Thyroid gland (tissue), 4 donors: Measurements from ENCODE around the gene TTC9. TPM values are rescaled to one million over a fixed set of nuclear protein-coding genes. Genes with fewer than 3 reads are reported as not detected.
A peak's percentile ranks its signal among the peaks of the same experiment; 100 is the strongest.

Experiments used
- DNase-seq, 2 donors: peaks; one replicate each; pipeline ENCODE4 v3.0.0-alpha.2; 2019
- H3K27ac ChIP-seq, 3 donors: fragments of 200-600 bp; sonication (generic); 1 replicate in 2 of 3; 2 replicates in 1 of 3; pipeline ENCODE4 v1.5.1; 2016 to 2019; ENCODE audit warnings: mild to moderate bottlenecking in 1 of 3, moderate library complexity in 1 of 3
- H3K27me3 ChIP-seq: fragments of 200-600 bp; sonication (generic); one replicate; pipeline ENCODE4 v1.5.1; 2019
- H3K36me3 ChIP-seq, 2 donors: fragments of 200-600 bp; sonication (generic); one replicate each; pipeline ENCODE4 v1.5.1; 2016 to 2019
- H3K4me1 ChIP-seq, 2 donors: fragments of 200-600 bp; sonication (generic); one replicate each; pipeline ENCODE4 v1.5.1; 2017 to 2019
- H3K4me3 ChIP-seq, 3 donors: fragments of 200-600 bp; sonication (generic); replicated peaks in 1 of 3; 1 replicate in 2 of 3; 2 replicates in 1 of 3; pipeline ENCODE4 v1.5.1; 2016; ENCODE audit warnings: mild to moderate bottlenecking in 1 of 3
- H3K9me3 ChIP-seq: fragments of 200-600 bp; sonication (generic); one replicate; pipeline ENCODE4 v1.5.1; 2017
- POLR2A ChIP-seq, 2 donors: fragments of 450-650 bp; IDR thresholded peaks; one replicate each; pipeline ENCODE4 v1.6.1; 2017; ENCODE audit warnings: antibody characterized with exemption in 2 of 2, mild to moderate bottlenecking in 2 of 2, moderate library complexity in 1 of 2
- WGBS, 2 donors: methylation state at CpG; one replicate each; pipeline ENCODE4 v1.1.5; 2017; 5-methylcytosine and 5-hydroxymethylcytosine counted together
- intact Hi-C: fragments of 100-400 bp; cut with DNase I; formaldehyde crosslinking; loops from one replicate; pipeline ENCODE4 v1.15.1; 2023
- total RNA-seq, 4 donors: library from RNA; depleted of rRNA; stranded (reverse); fragments of >200 nt; gene quantifications; one replicate each; pipeline ENCODE4 v1.2.3, GENCODE V29; 2016
- TF ChIP-seq, protein P1 (sequence below), 6 experiments: fragments of 200-600 bp in 3 of 6; fragments of 450-650 bp in 3 of 6; sonication (generic) in 3 of 6; IDR thresholded peaks; one replicate each; pipeline ENCODE4 v1.5.1; 2016 to 2019; ENCODE audit warnings: antibody characterized with exemption in 6 of 6, mild to moderate bottlenecking in 2 of 6, inconsistent platforms in 1 of 6, moderate library complexity in 1 of 6

The TTC9 gene
- total RNA-seq, 4 donors from 2014 or later: 5.7 to 9.4 (median 7.2) TPM

GRCh38 chr14:70664698-70665447 lies 23.2 kb downstream of the TTC9 start:
- Histone ChIP-seq H3K36me3 (no peaks in the 10 kb centered on the region), H3K27ac (peak overlapping the region; percentile 88 to 93 (median 89)), H3K27me3 (no peaks in the 10 kb centered on the region), H3K4me1 (peaks cover 47 to 69% of the 10 kb centered on the region in 2 donors), H3K4me3 (no peak overlapping the region), H3K9me3 (no peaks in the 10 kb centered on the region)
- intact Hi-C loops: no loop called here
- TF ChIP-seq POLR2A (IDR thresholded peaks at IDR 0.05): no peak
- TF ChIP-seq, protein P1, sequence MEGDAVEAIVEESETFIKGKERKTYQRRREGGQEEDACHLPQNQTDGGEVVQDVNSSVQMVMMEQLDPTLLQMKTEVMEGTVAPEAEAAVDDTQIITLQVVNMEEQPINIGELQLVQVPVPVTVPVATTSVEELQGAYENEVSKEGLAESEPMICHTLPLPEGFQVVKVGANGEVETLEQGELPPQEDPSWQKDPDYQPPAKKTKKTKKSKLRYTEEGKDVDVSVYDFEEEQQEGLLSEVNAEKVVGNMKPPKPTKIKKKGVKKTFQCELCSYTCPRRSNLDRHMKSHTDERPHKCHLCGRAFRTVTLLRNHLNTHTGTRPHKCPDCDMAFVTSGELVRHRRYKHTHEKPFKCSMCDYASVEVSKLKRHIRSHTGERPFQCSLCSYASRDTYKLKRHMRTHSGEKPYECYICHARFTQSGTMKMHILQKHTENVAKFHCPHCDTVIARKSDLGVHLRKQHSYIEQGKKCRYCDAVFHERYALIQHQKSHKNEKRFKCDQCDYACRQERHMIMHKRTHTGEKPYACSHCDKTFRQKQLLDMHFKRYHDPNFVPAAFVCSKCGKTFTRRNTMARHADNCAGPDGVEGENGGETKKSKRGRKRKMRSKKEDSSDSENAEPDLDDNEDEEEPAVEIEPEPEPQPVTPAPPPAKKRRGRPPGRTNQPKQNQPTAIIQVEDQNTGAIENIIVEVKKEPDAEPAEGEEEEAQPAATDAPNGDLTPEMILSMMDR (IDR thresholded peaks at IDR 0.05): no peak
- 37 to 43% methylated on average over 6 of the region's 6 CpGs for WGBS, 2 donors
- DNase-seq: peak; percentile 56 to 57

DNA sequence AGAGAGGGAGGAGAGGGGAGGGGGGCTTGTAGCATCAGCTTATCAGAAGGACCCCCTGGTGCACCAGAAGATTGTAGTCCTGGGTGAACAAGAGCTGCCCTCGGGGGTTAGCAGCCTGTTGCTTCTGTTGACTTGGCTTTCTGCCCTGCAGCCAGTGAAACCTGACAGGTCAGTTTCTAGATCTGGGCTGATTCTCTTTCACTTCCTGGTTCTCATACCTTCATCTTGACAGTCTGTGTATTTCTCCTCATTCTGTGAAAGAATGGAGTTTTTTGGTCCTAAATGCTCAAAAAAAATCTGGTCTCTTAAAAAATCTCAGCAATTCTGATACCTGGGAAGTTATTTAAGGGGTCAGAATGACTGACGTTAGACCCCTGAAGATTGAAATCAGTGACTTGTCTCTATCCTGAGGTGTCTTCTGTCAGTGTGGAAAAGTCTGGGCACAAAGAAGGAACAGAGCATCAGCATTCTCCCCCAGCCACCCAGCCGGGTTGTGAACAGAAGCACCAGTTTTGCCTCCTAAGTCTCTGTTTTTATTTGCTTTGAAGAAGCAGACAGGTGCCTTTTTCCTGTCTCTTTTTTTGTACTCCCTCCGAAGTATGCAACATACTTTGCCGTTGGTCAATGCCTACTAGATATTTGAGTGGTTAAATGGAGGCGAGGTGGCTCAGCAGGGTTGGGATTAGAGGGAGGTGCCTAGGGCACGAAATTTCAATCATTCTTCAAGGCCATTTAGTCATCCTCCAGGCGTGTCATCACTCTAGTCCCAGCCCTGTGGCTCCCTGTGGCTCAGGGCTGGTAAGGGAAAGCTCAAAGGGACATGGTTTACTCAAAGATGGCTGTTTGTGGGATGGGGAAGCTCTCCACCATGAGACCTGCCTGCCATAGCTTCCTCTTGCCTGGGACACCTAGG lies 24.0 kb downstream of the TTC9 start:
- peak; percentile 94 to 96 for DNase-seq
- H3K4me1 ChIP-seq: peaks cover 44 to 67% of the 10 kb centered on the region in 2 donors
- H3K27me3 ChIP-seq: no peaks in the 10 kb centered on the region
- TF ChIP-seq, protein P1 (IDR thresholded peaks at IDR 0.05): no peak
- TF ChIP-seq POLR2A (IDR thresholded peaks at IDR 0.05): peak in 1 of 2 donors; percentile 16
- intact Hi-C loops: no loop called here
- H3K36me3 ChIP-seq: no peaks in the 10 kb centered on the region
- no peaks in the 10 kb centered on the region for H3K9me3 ChIP-seq
- 34 to 36% methylated on average over 8 of the region's 8 CpGs for WGBS, 2 donors
- H3K27ac ChIP-seq: peak overlapping the region; percentile 88 to 93 (median 89)
- H3K4me3 ChIP-seq: no peak overlapping the region

DNA sequence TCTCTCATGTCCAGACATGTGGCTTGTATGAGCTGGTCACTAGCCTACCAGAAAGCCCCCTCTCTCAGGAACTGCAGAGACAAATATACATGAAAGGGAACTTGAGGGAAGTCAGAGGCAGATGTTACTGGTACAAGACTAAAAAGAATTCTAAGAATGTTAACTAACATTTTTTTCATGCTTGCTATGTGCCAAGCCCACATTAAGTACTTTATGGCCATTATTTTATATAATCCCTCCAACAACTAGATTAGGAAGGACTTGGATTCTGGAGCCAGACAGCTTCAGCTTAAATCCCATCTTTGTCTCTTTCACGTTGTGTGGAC lies 24.6 kb downstream of the TTC9 start:
- Histone ChIP-seq H3K4me1 (peaks cover 38 to 61% of the 10 kb centered on the region in 2 donors), H3K4me3 (no peak overlapping the region), H3K36me3 (no peaks in the 10 kb centered on the region), H3K9me3 (no peaks in the 10 kb centered on the region), H3K27me3 (no peaks in the 10 kb centered on the region), H3K27ac (peak overlapping the region; percentile 88 to 93 (median 89))
- no peak for DNase-seq
- TF ChIP-seq, protein P1 (IDR thresholded peaks at IDR 0.05): no peak
- no peak for TF ChIP-seq POLR2A (IDR thresholded peaks at IDR 0.05)
- WGBS, 2 donors: 70 to 84% methylated on average over 1 of the region's 1 CpG
- intact Hi-C loops: no loop called here

DNA sequence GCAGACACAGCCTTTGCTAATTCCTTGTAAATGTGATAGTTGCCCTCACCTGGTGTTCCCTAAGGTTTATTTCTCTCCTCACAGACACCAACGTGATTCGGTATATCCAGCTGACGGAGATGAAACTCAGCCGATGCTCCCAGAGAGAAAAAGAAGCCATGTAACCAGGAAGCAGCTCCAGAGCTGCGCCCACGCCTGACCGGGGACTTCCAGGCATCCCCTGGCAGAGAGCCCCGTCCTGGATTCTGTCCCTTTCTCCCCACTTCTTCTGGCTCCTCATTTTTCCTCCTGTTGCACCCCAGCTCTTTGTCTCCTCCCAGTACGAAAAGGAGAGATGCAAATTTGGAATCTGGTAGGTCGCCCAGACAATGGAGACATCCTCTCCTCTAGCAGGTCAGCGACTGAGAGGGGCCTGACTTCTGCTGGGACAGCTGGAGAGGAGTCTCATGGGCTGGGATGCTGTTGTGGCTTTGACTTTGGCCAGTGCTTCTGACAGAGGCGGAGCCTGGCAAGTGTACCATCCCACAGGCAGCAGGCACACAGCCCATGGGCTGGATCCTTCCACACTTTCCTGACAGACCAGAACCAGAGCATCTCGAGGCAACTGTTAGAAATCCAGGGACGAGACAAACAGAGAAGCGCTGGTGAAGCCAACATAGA lies 29.4 kb downstream of the TTC9 start:
- no peaks in the 10 kb centered on the region for H3K36me3 ChIP-seq
- no peaks in the 10 kb centered on the region for H3K27me3 ChIP-seq
- WGBS, 2 donors: 79 to 88% methylated on average over 15 of the region's 15 CpGs
- H3K4me3 ChIP-seq: no peak overlapping the region
- TF ChIP-seq POLR2A (IDR thresholded peaks at IDR 0.05): no peak
- TF ChIP-seq, protein P1 (IDR thresholded peaks at IDR 0.05): no peak
- H3K27ac ChIP-seq: no peak overlapping the region
- no peak for DNase-seq
- intact Hi-C loops: loop anchor here (5.0 kb wide), 1 partner anchor 36 kb away; no protein-coding TSS in a partner anchor
- no peaks in the 10 kb centered on the region for H3K9me3 ChIP-seq
- peaks cover 3 to 13% of the 10 kb centered on the region in 2 donors for H3K4me1 ChIP-seq
